ENCODE data around the gene FBXW10. TPM values are rescaled to one million over a fixed set of nuclear protein-coding genes. Genes with fewer than 3 reads are reported as not detected.
"Not testable (repeated sequence)": the region's sequence is repeated elsewhere in the genome, so short reads cannot be mapped to it uniquely, and the experiment has no call there.

FBXW10 gene
- total RNA-seq, 1 experiment from 2014 or later, result not detected

- not testable (repeated sequence) for H2BK12ac ChIP-seq (ENCODE audit: insufficient read length, low read depth, low read length); H3K14ac ChIP-seq (ENCODE audit: insufficient read depth, low read length); H3K27ac Mint-ChIP-seq; H3K79me2 ChIP-seq (ENCODE audit: insufficient read depth, low read length); H2BK15ac ChIP-seq (ENCODE audit: low read depth, low read length); H4K20me1 ChIP-seq (ENCODE audit: control insufficient read depth, insufficient read depth, insufficient read length); H3K9me3 ChIP-seq (ENCODE audit: control insufficient read depth, low read depth, low read length); H3K4me2 ChIP-seq (ENCODE audit: insufficient read depth, insufficient read length, low read length); H3K23ac ChIP-seq (ENCODE audit: insufficient read length, low read depth, low read length); H3K4me1 ChIP-seq (ENCODE audit: insufficient read depth, low read length); H3K18ac ChIP-seq (ENCODE audit: insufficient read length, low read depth, low read length); H2BK120ac ChIP-seq (ENCODE audit: low read depth, low read length, poor library complexity, severe bottlenecking); H3K9ac ChIP-seq (ENCODE audit: extremely low read depth, insufficient read length, low read length); H3K56ac ChIP-seq (ENCODE audit: insufficient read length, low read depth, low read length); H3K9me3 Mint-ChIP-seq; H3K4me3 Mint-ChIP-seq; H3K23me2 ChIP-seq (ENCODE audit: insufficient read length, low read depth, low read length, poor library complexity, severe bottlenecking); H2BK20ac ChIP-seq (ENCODE audit: low read depth, low read length, poor library complexity, severe bottlenecking); H3K27me3 Mint-ChIP-seq (ENCODE audit: low read depth); H3K4ac ChIP-seq (ENCODE audit: low read depth, low read length); H3K79me1 ChIP-seq (ENCODE audit: insufficient read depth, low read depth, low read length, poor library complexity, severe bottlenecking); H2BK5ac ChIP-seq (ENCODE audit: insufficient read length, low read length); H4K91ac ChIP-seq (ENCODE audit: insufficient read length, low read depth, low read length); H3K27me3 ChIP-seq (ENCODE audit: insufficient read depth, low read length); H3T11ph ChIP-seq (ENCODE audit: low read length); H3K27ac ChIP-seq (ENCODE audit: insufficient read length, low read depth, low read length); H2AK5ac ChIP-seq (ENCODE audit: insufficient read length, low read length); DNase-seq; H2AFZ ChIP-seq (ENCODE audit: low read length); H4K5ac ChIP-seq (ENCODE audit: insufficient read length, low read depth, low read length); H4K8ac ChIP-seq (replicated peaks; ENCODE audit: insufficient read length, low read depth, low read length)
- Mint-ChIP-seq H3K36me3 (ENCODE audit: insufficient read depth in 1 of 3, low read depth in 3 of 3) (peaks cover 6 to 23% (median 22%) of the 10 kb centered on the region in 3 experiments; a peak in 6 of 7 replicates), H3K4me1 (peaks cover 11 to 18% of the 10 kb centered on the region in 2 experiments)
- no CpG with 5 or more reads among the region's 5 CpGs for WGBS (ENCODE audit: extremely low coverage, insufficient read length, low lambda C conversion rate)
Observed at GRCh38 chr17:18786890-18787289, 43.0 kb downstream of the FBXW10 start.
